Smooth muscle cell (in vitro differentiated cells): ENCODE measurements around the gene PTPRN2. TPM values are rescaled to one million over a fixed set of nuclear protein-coding genes. Genes with fewer than 3 reads are reported as not detected.
"Not testable (repeated sequence)": the region's sequence is repeated elsewhere in the genome, so short reads cannot be mapped to it uniquely, and the experiment has no call there.

Source experiments
- DNase-seq: peaks from one replicate; lab custom pipeline; 2025; ENCODE audit not compliant: unreplicated experiment; lab: John Stamatoyannopoulos, UW
- H2AFZ ChIP-seq: fragments of 200-600 bp; sonication (generic); 2 replicates; pipeline ENCODE4 v1.6.0; 2016; ENCODE audit warnings: antibody characterized with exemption, low read depth, mild to moderate bottlenecking
- H3F3A ChIP-seq: fragments of 200-600 bp; sonication (generic); 2 replicates; pipeline ENCODE4 v1.6.0; 2017; ENCODE audit warnings: antibody characterized with exemption, low read depth
- H3K27ac ChIP-seq: fragments of 200-600 bp; sonication (generic); 2 replicates; pipeline ENCODE4 v1.5.1; 2016; ENCODE audit warnings: low read depth, mild to moderate bottlenecking
- H3K27me3 ChIP-seq: fragments of 200-600 bp; sonication (generic); 2 replicates; pipeline ENCODE4 v1.6.1; 2016; ENCODE audit warnings: low read depth, mild to moderate bottlenecking
- H3K36me3 ChIP-seq: fragments of 200-600 bp; sonication (generic); 2 replicates; pipeline ENCODE4 v1.5.1; 2016; ENCODE audit warnings: low read depth
- H3K4me1 ChIP-seq: fragments of 200-600 bp; sonication (generic); 2 replicates; pipeline ENCODE4 v1.5.1; 2016; ENCODE audit warnings: low read depth
- H3K4me2 ChIP-seq: fragments of 200-600 bp; sonication (generic); 2 replicates; pipeline ENCODE4 v1.6.0; 2016; ENCODE audit warnings: mild to moderate bottlenecking
- H3K4me3 ChIP-seq: fragments of 200-600 bp; sonication (generic); 2 replicates; pipeline ENCODE4 v1.5.1; 2016; ENCODE audit warnings: mild to moderate bottlenecking
- H3K79me2 ChIP-seq: fragments of 200-600 bp; sonication (generic); 2 replicates; pipeline ENCODE4 v1.6.0; 2016; ENCODE audit warnings: low read depth, mild to moderate bottlenecking
- H3K9ac ChIP-seq: fragments of 200-600 bp; sonication (generic); 2 replicates; pipeline ENCODE4 v1.6.0; 2016; ENCODE audit warnings: low read depth
- H3K9me3 ChIP-seq: fragments of 200-600 bp; sonication (generic); replicated peaks from 2 replicates; pipeline ENCODE4 v1.5.1; 2016; ENCODE audit warnings: low read depth
- H4K20me1 ChIP-seq: fragments of 200-600 bp; sonication (generic); 2 replicates; pipeline ENCODE4 v1.6.0; 2016; ENCODE audit warnings: low read depth
- CTCF ChIP-seq: fragments of 200-600 bp; sonication (generic); IDR thresholded peaks from 2 replicates; pipeline ENCODE4 v1.5.1; 2017; ENCODE audit warnings: borderline replicate concordance, mild to moderate bottlenecking, antibody characterized with exemption; ENCODE audit not compliant: insufficient read depth, poor library complexity, severe bottlenecking
- WGBS: methylation state at CpG from one replicate; pipeline ENCODE4 v1.1.7; 2016; ENCODE audit warnings: low lambda C conversion rate; 5-methylcytosine and 5-hydroxymethylcytosine counted together
- polyA plus RNA-seq: library from polyadenylated mRNA; unstranded; fragments of >200 nt; fragmentation: Nextera tagmentation; extraction: Ambion mirVana; gene quantifications from 2 replicates; pipeline ENCODE4 v1.2.1, GENCODE V29; 2016
- total RNA-seq: library from RNA; depleted of rRNA; stranded (reverse); fragments of >200 nt; gene quantifications from 2 replicates; pipeline ENCODE4 v1.2.3, GENCODE V29; 2014

PTPRN2 gene
- total and polyA plus RNA-seq, 2 experiments from 2014 or later: 0.09 to 0.87 TPM

- H3K4me2 ChIP-seq: no peak overlapping the region
- no peak overlapping the region for H3K27ac ChIP-seq
- no peak for DNase-seq
- 49% methylated on average over 65 of the region's 67 CpGs for WGBS
- H2AFZ ChIP-seq: no peak overlapping the region
- no peaks in the 10 kb centered on the region for H3K9me3 ChIP-seq
- no peak overlapping the region for H3K9ac ChIP-seq
- no peaks in the 10 kb centered on the region for H3K79me2 ChIP-seq
- no peaks in the 10 kb centered on the region for H3K36me3 ChIP-seq
- no peak for TF ChIP-seq CTCF
- H3K27me3 ChIP-seq: no peaks in the 10 kb centered on the region
- H3K4me1 ChIP-seq: no peaks in the 10 kb centered on the region
- no peaks in the 10 kb centered on the region for H4K20me1 ChIP-seq
- no peak overlapping the region for H3K4me3 ChIP-seq
- no peaks in the 10 kb centered on the region for H3F3A ChIP-seq
These were observed 423.2 kb downstream of the PTPRN2 start for GRCh38 chr7:158164101-158165095.

GRCh38 chr7:158161194-158161593, 426.4 kb downstream of the PTPRN2 start:
- H3K9ac ChIP-seq: no peak overlapping the region
- no peaks in the 10 kb centered on the region for H4K20me1 ChIP-seq
- 88% methylated on average over 5 of the region's 5 CpGs for WGBS
- no peak overlapping the region for H3K27ac ChIP-seq
- no peaks in the 10 kb centered on the region for H3K36me3 ChIP-seq
- H2AFZ ChIP-seq: no peak overlapping the region
- peaks cover 2% of the 10 kb centered on the region for H3K9me3 ChIP-seq
- no peaks in the 10 kb centered on the region for H3K27me3 ChIP-seq
- no peak overlapping the region for H3K4me3 ChIP-seq
- no peaks in the 10 kb centered on the region for H3K79me2 ChIP-seq
- no peak for DNase-seq
- no peaks in the 10 kb centered on the region for H3F3A ChIP-seq
- no peaks in the 10 kb centered on the region for H3K4me1 ChIP-seq
- TF ChIP-seq CTCF: no peak
- H3K4me2 ChIP-seq: no peak overlapping the region

GRCh38 chr7:158160199-158160598, 427.4 kb downstream of the PTPRN2 start:
- H3K4me2 ChIP-seq: no peak overlapping the region
- H3K4me3 ChIP-seq: no peak overlapping the region
- DNase-seq: no peak
- no peak for TF ChIP-seq CTCF
- WGBS: 83% methylated on average over 5 of the region's 5 CpGs
- H4K20me1 ChIP-seq: no peaks in the 10 kb centered on the region
- no peak overlapping the region for H3K9ac ChIP-seq
- no peak overlapping the region for H2AFZ ChIP-seq
- H3K4me1 ChIP-seq: no peaks in the 10 kb centered on the region
- no peaks in the 10 kb centered on the region for H3K27me3 ChIP-seq
- no peaks in the 10 kb centered on the region for H3K36me3 ChIP-seq
- no peak overlapping the region for H3K27ac ChIP-seq
- peaks cover 2% of the 10 kb centered on the region for H3K9me3 ChIP-seq
- H3F3A ChIP-seq: no peaks in the 10 kb centered on the region
- no peaks in the 10 kb centered on the region for H3K79me2 ChIP-seq

- DNase-seq: no peak
- H2AFZ ChIP-seq: no peak overlapping the region
- no peak for TF ChIP-seq CTCF
- no peaks in the 10 kb centered on the region for H3K27me3 ChIP-seq
- 87% methylated on average over 16 of the region's 16 CpGs for WGBS
- H3K27ac ChIP-seq: no peak overlapping the region
- peaks cover 2% of the 10 kb centered on the region for H3K9me3 ChIP-seq
- no peaks in the 10 kb centered on the region for H4K20me1 ChIP-seq
- H3F3A ChIP-seq: no peaks in the 10 kb centered on the region
- H3K79me2 ChIP-seq: no peaks in the 10 kb centered on the region
- no peaks in the 10 kb centered on the region for H3K36me3 ChIP-seq
- no peak overlapping the region for H3K4me2 ChIP-seq
- no peak overlapping the region for H3K4me3 ChIP-seq
- H3K4me1 ChIP-seq: no peaks in the 10 kb centered on the region
- H3K9ac ChIP-seq: no peak overlapping the region
These were observed 430.2 kb downstream of the PTPRN2 start for GRCh38 chr7:158157460-158157859.

- not testable (repeated sequence) for H3K36me3 ChIP-seq, H4K20me1 ChIP-seq, H3K9ac ChIP-seq, H3K27ac ChIP-seq, H3K79me2 ChIP-seq, H3K4me3 ChIP-seq, H3K4me1 ChIP-seq, H2AFZ ChIP-seq, H3K9me3 ChIP-seq, H3K27me3 ChIP-seq, H3F3A ChIP-seq, H3K4me2 ChIP-seq, DNase-seq
- 66% methylated on average over 14 of the region's 17 CpGs for WGBS
These were observed 436.4 kb downstream of the PTPRN2 start for GRCh38 chr7:158151273-158151672.
